HEK293 (cell line): ENCODE measurements around the gene DDX42.
A peak's percentile ranks its signal among the peaks of the same experiment; 100 is the strongest.

Experiments used
- BCL11A ChIP-seq: fragments of 450-650 bp; formaldehyde crosslinking; IDR thresholded peaks from 2 replicates; pipeline ENCODE4 v1.5.1; 2016; ENCODE audit warnings: low read depth, missing biosample characterization, missing genetic modification characterization
- KLF8 ChIP-seq: fragments of 450-650 bp; formaldehyde crosslinking; IDR thresholded peaks from 2 replicates; pipeline ENCODE4 v1.5.1; 2016; ENCODE audit warnings: missing biosample characterization, missing genetic modification characterization
- OSR2 ChIP-seq: fragments of 450-650 bp; formaldehyde crosslinking; IDR thresholded peaks from 2 replicates; pipeline ENCODE4 v1.5.1; 2016; ENCODE audit warnings: missing biosample characterization, missing genetic modification characterization
- OVOL3 ChIP-seq: fragments of 450-650 bp; formaldehyde crosslinking; IDR thresholded peaks from 2 replicates; pipeline ENCODE4 v1.5.1; 2016; ENCODE audit warnings: missing biosample characterization, missing genetic modification characterization
- RBAK ChIP-seq: fragments of 450-650 bp; formaldehyde crosslinking; IDR thresholded peaks from 2 replicates; pipeline ENCODE4 v1.5.1; 2016; ENCODE audit warnings: missing biosample characterization, missing genetic modification characterization
- REPIN1 ChIP-seq: fragments of 450-650 bp; formaldehyde crosslinking; IDR thresholded peaks from 2 replicates; pipeline ENCODE4 v1.5.1; 2017; ENCODE audit warnings: missing biosample characterization, missing genetic modification characterization, low read depth
- SP2 ChIP-seq: fragments of 450-650 bp; formaldehyde crosslinking; IDR thresholded peaks from 2 replicates; pipeline ENCODE4 v1.5.1; 2016; ENCODE audit warnings: missing biosample characterization, missing genetic modification characterization
- SP7 ChIP-seq: fragments of 450-650 bp; formaldehyde crosslinking; IDR thresholded peaks from 2 replicates; pipeline ENCODE4 v1.5.1; 2016; ENCODE audit warnings: missing biosample characterization, missing genetic modification characterization
- ZBTB10 ChIP-seq: fragments of 450-650 bp; formaldehyde crosslinking; IDR thresholded peaks from 2 replicates; pipeline ENCODE4 v1.5.1; 2016; ENCODE audit warnings: missing biosample characterization, missing genetic modification characterization
- ZBTB44 ChIP-seq: fragments of 450-650 bp; IDR thresholded peaks from 2 replicates; pipeline ENCODE4 v1.5.1; 2018; ENCODE audit warnings: missing biosample characterization, mild to moderate bottlenecking, missing genetic modification characterization
- ZBTB49 ChIP-seq: fragments of 450-650 bp; formaldehyde crosslinking; IDR thresholded peaks from 2 replicates; pipeline ENCODE4 v1.5.1; 2016; ENCODE audit warnings: missing biosample characterization, missing genetic modification characterization, low read depth
- ZEB2 ChIP-seq: fragments of 450-650 bp; formaldehyde crosslinking; IDR thresholded peaks from 2 replicates; pipeline ENCODE4 v1.5.1; 2016; ENCODE audit warnings: missing biosample characterization, missing genetic modification characterization
- ZIC2 ChIP-seq: fragments of 450-650 bp; formaldehyde crosslinking; IDR thresholded peaks from 2 replicates; pipeline ENCODE4 v1.5.1; 2016; ENCODE audit warnings: missing biosample characterization, missing genetic modification characterization
- ZNF146 ChIP-seq: fragments of 450-650 bp; formaldehyde crosslinking; IDR thresholded peaks from 2 replicates; pipeline ENCODE4 v1.5.1; 2016; ENCODE audit warnings: missing biosample characterization, missing genetic modification characterization
- ZNF184 ChIP-seq: fragments of 450-650 bp; IDR thresholded peaks from 2 replicates; pipeline ENCODE4 v1.5.1; 2018; ENCODE audit warnings: missing biosample characterization, mild to moderate bottlenecking, missing genetic modification characterization
- ZNF335 ChIP-seq: fragments of 450-650 bp; formaldehyde crosslinking; conservative IDR thresholded peaks from 2 replicates; pipeline ENCODE4 v1.5.1; 2016; ENCODE audit warnings: missing biosample characterization, missing genetic modification characterization
- ZNF341 ChIP-seq: fragments of 450-650 bp; formaldehyde crosslinking; IDR thresholded peaks from 2 replicates; pipeline ENCODE4; 2016; ENCODE audit warnings: low read depth, missing biosample characterization, missing genetic modification characterization
- ZNF366 ChIP-seq: fragments of 450-650 bp; formaldehyde crosslinking; conservative IDR thresholded peaks from 2 replicates; pipeline ENCODE4 v1.5.1; 2016; ENCODE audit warnings: missing biosample characterization, missing genetic modification characterization
- ZNF561 ChIP-seq: fragments of 450-650 bp; IDR thresholded peaks from 2 replicates; pipeline ENCODE4 v1.5.1; 2018; ENCODE audit warnings: missing biosample characterization, missing genetic modification characterization, borderline replicate concordance
- ZNF585B ChIP-seq: fragments of 450-650 bp; formaldehyde crosslinking; IDR thresholded peaks from 2 replicates; pipeline ENCODE4 v1.5.1; 2016; ENCODE audit warnings: missing biosample characterization, missing genetic modification characterization
- ZNF660 ChIP-seq: fragments of 450-650 bp; IDR thresholded peaks from 2 replicates; pipeline ENCODE4 v1.5.1; 2018; ENCODE audit warnings: missing biosample characterization, mild to moderate bottlenecking, missing genetic modification characterization
- ZNF707 ChIP-seq: fragments of 450-650 bp; formaldehyde crosslinking; IDR thresholded peaks from 2 replicates; pipeline ENCODE4 v1.5.1; 2016; ENCODE audit warnings: missing biosample characterization, missing genetic modification characterization
- ZNF768 ChIP-seq: fragments of 450-650 bp; formaldehyde crosslinking; IDR thresholded peaks from 2 replicates; pipeline ENCODE4 v1.5.1; 2018; ENCODE audit warnings: missing biosample characterization, mild to moderate bottlenecking, missing genetic modification characterization
- ZNF792 ChIP-seq: fragments of 450-650 bp; formaldehyde crosslinking; IDR thresholded peaks from 2 replicates; pipeline ENCODE4 v1.5.1; 2016; ENCODE audit warnings: missing biosample characterization, missing genetic modification characterization
- ZNF843 ChIP-seq: fragments of 450-650 bp; formaldehyde crosslinking; IDR thresholded peaks from 2 replicates; pipeline ENCODE4 v1.5.1; 2016; ENCODE audit warnings: missing biosample characterization, missing genetic modification characterization
- ZSCAN23 ChIP-seq: fragments of 450-650 bp; formaldehyde crosslinking; IDR thresholded peaks from 2 replicates; pipeline ENCODE4 v1.5.1; 2016; ENCODE audit warnings: missing biosample characterization, missing genetic modification characterization
- TF ChIP-seq, protein P1 (sequence below): fragments of 450-650 bp; formaldehyde crosslinking; IDR thresholded peaks from 2 replicates; pipeline ENCODE4 v1.5.1; 2016; ENCODE audit warnings: missing biosample characterization, missing genetic modification characterization, low read depth
- TF ChIP-seq, protein P2 (sequence below): fragments of 450-650 bp; formaldehyde crosslinking; IDR thresholded peaks from 2 replicates; pipeline ENCODE4 v1.5.1; 2016; ENCODE audit warnings: missing biosample characterization, missing genetic modification characterization
- TF ChIP-seq, protein P3 (sequence below): IDR thresholded peaks from 2 replicates; pipeline ENCODE4 v1.6.1; 2011; ENCODE audit warnings: mild to moderate bottlenecking, low read depth, low read length, borderline replicate concordance

DDX42 gene

GRCh38 chr17:63741408-63742173 is 32.4 kb upstream of the DDX42 start, which contains the start of gene STRADA (continued):
- TF ChIP-seq, protein P1, sequence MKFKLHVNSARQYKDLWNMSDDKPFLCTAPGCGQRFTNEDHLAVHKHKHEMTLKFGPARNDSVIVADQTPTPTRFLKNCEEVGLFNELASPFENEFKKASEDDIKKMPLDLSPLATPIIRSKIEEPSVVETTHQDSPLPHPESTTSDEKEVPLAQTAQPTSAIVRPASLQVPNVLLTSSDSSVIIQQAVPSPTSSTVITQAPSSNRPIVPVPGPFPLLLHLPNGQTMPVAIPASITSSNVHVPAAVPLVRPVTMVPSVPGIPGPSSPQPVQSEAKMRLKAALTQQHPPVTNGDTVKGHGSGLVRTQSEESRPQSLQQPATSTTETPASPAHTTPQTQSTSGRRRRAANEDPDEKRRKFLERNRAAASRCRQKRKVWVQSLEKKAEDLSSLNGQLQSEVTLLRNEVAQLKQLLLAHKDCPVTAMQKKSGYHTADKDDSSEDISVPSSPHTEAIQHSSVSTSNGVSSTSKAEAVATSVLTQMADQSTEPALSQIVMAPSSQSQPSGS (tag by site-specific recombination), result no peak
- TF ChIP-seq KLF8 (peak; percentile 77), ZNF585B (tag by site-specific recombination) (peak; percentile 65; the same call in 1 of the 2 replicates), OVOL3 (tag by site-specific recombination) (no peak), ZNF660 (tag by site-specific recombination) (peak; percentile 79), ZBTB10 (peak; percentile 71), SP2 (peak; percentile 95), ZNF792 (tag by site-specific recombination) (peak; percentile 78; the same call in 1 of the 2 replicates), ZNF843 (tag by site-specific recombination) (no peak; the same call in 1 of the 2 replicates), ZIC2 (peak; percentile 89), SP7 (tag by site-specific recombination) (peak; percentile 93), ZNF341 (tag by site-specific recombination) (peak; percentile 97), ZNF561 (peak; percentile 99), ZEB2 (tag by site-specific recombination) (peak; percentile 96), OSR2 (tag by site-specific recombination) (peak; percentile 39), ZBTB49 (no peak), RBAK (tag by site-specific recombination) (no peak), BCL11A (0 out of 2 replicates have a peak, but pooled peaks have one; percentile 29), ZNF707 (no peak; the same call in 1 of the 2 replicates), ZNF768 (tag by site-specific recombination) (peak; percentile 32; the same call in 1 of the 2 replicates), ZNF184 (tag by site-specific recombination) (no peak; the same call in 1 of the 2 replicates), ZNF146 (tag by site-specific recombination) (peak; percentile 34; the same call in 1 of the 2 replicates), ZSCAN23 (tag by site-specific recombination) (peak; percentile 50; the same call in 1 of the 2 replicates), ZNF366 (peak; percentile 25; the same call in 1 of the 2 replicates), ZBTB44 (tag by site-specific recombination) (peak; percentile 79), REPIN1 (peak; percentile 93; the same call in 1 of the 2 replicates), ZNF335 (peak; percentile 100)
- TF ChIP-seq, protein P2, sequence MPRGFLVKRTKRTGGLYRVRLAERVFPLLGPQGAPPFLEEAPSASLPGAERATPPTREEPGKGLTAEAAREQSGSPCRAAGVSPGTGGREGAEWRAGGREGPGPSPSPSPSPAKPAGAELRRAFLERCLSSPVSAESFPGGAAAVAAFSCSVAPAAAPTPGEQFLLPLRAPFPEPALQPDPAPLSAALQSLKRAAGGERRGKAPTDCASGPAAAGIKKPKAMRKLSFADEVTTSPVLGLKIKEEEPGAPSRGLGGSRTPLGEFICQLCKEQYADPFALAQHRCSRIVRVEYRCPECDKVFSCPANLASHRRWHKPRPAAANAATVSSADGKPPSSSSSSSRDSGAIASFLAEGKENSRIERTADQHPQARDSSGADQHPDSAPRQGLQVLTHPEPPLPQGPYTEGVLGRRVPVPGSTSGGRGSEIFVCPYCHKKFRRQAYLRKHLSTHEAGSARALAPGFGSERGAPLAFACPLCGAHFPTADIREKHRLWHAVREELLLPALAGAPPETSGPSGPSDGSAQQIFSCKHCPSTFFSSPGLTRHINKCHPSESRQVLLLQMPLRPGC (tag by site-specific recombination), result no peak
- TF ChIP-seq, protein P3, sequence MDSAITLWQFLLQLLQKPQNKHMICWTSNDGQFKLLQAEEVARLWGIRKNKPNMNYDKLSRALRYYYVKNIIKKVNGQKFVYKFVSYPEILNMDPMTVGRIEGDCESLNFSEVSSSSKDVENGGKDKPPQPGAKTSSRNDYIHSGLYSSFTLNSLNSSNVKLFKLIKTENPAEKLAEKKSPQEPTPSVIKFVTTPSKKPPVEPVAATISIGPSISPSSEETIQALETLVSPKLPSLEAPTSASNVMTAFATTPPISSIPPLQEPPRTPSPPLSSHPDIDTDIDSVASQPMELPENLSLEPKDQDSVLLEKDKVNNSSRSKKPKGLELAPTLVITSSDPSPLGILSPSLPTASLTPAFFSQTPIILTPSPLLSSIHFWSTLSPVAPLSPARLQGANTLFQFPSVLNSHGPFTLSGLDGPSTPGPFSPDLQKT, result no peak
